GM23338 (cell line): ENCODE data around the gene GRXCR2. TPM values are rescaled to one million over a fixed set of nuclear protein-coding genes. Genes with fewer than 3 reads are reported as not detected.

Experiments used
- ATAC-seq: fragments of 200-7000 bp; cut with Tn5 transposase; 3 replicates; pipeline ENCODE4 v1.9.1; 2020
- DNase-seq: peaks from one replicate; pipeline ENCODE4 v3.0.0-alpha.2; 2015; ENCODE audit warnings: low spot score
- H2AFZ ChIP-seq: fragments of 200-600 bp; sonication (generic); 2 replicates; pipeline ENCODE4 v1.8.0; 2016; ENCODE audit warnings: antibody characterized with exemption, mild to moderate bottlenecking, moderate library complexity
- H3F3A ChIP-seq: fragments of 200-600 bp; sonication (generic); replicated peaks from 2 replicates; pipeline ENCODE4 v1.8.0; 2017; ENCODE audit warnings: antibody characterized with exemption, mixed run types, low read depth
- H3K27ac ChIP-seq: fragments of 200-600 bp; sonication (generic); 2 replicates; pipeline ENCODE4 v1.6.1; 2016; ENCODE audit warnings: low read depth
- H3K27me3 ChIP-seq: fragments of 200-600 bp; sonication (generic); 2 replicates; pipeline ENCODE4 v1.8.0; 2016; ENCODE audit warnings: mild to moderate bottlenecking, mixed run types, moderate library complexity; ENCODE audit not compliant: insufficient read depth
- H3K36me3 ChIP-seq: fragments of 200-600 bp; sonication (generic); 2 replicates; pipeline ENCODE4 v1.8.0; 2016; ENCODE audit warnings: mild to moderate bottlenecking; ENCODE audit not compliant: insufficient read depth
- H3K4me1 ChIP-seq: fragments of 200-600 bp; sonication (generic); 2 replicates; pipeline ENCODE4 v1.8.0; 2016; ENCODE audit warnings: mild to moderate bottlenecking, moderate library complexity; ENCODE audit not compliant: insufficient read depth
- H3K4me2 ChIP-seq: fragments of 200-600 bp; sonication (generic); 2 replicates; pipeline ENCODE4 v1.7.1; 2017; ENCODE audit warnings: mixed run types
- H3K4me3 ChIP-seq: fragments of 200-600 bp; sonication (generic); 2 replicates; pipeline ENCODE4 v1.6.1; 2016; ENCODE audit warnings: mixed run types
- H3K79me2 ChIP-seq: fragments of 200-600 bp; sonication (generic); replicated peaks from 2 replicates; pipeline ENCODE4 v1.8.0; 2017; ENCODE audit warnings: mild to moderate bottlenecking; ENCODE audit not compliant: insufficient read depth
- H3K9me2 ChIP-seq: fragments of 200-600 bp; sonication (generic); 2 replicates; pipeline ENCODE4 v1.8.0; 2017; ENCODE audit not compliant: insufficient read depth
- H4K20me1 ChIP-seq: fragments of 200-600 bp; sonication (generic); replicated peaks from 2 replicates; pipeline ENCODE4 v1.8.0; 2017; ENCODE audit warnings: mild to moderate bottlenecking; ENCODE audit not compliant: insufficient read depth
- H3K27ac Mint-ChIP-seq: 2 replicates; pipeline ENCODE4 v1.8.0; 2020; ENCODE audit warnings: inconsistent platforms, mild to moderate bottlenecking, moderate library complexity, mixed read lengths
- H3K27me3 Mint-ChIP-seq: 3 replicates; pipeline ENCODE4 v1.8.0; 2022; ENCODE audit warnings: low read depth, mild to moderate bottlenecking, moderate library complexity, mixed read lengths, inconsistent platforms; ENCODE audit not compliant: insufficient read depth, poor library complexity
- H3K36me3 Mint-ChIP-seq: 3 replicates; pipeline ENCODE4 v1.8.0; 2021; ENCODE audit warnings: low read depth, mild to moderate bottlenecking, inconsistent platforms, moderate library complexity, mixed read lengths
- H3K4me1 Mint-ChIP-seq: 3 replicates; pipeline ENCODE4 v1.8.0; 2020; ENCODE audit warnings: mild to moderate bottlenecking, inconsistent platforms, mixed read lengths
- H3K4me3 Mint-ChIP-seq: 3 replicates; pipeline ENCODE4 v1.8.0; 2021; ENCODE audit warnings: moderate library complexity, mild to moderate bottlenecking, inconsistent platforms, mixed read lengths
- H3K9me3 Mint-ChIP-seq: 3 replicates; pipeline ENCODE4 v1.8.0; 2020; ENCODE audit warnings: moderate library complexity, mild to moderate bottlenecking, inconsistent platforms, mixed read lengths
- EZH2phosphoT487 ChIP-seq: fragments of 200-600 bp; sonication (generic); IDR thresholded peaks from one replicate; pipeline ENCODE4 v1.8.1; 2018; ENCODE audit warnings: antibody characterized with exemption; ENCODE audit not compliant: unreplicated experiment
- JUNB ChIP-seq: IDR thresholded peaks from one replicate; pipeline ENCODE4 v1.6.1; 2016; ENCODE audit warnings: antibody characterized with exemption; ENCODE audit not compliant: unreplicated experiment
- NANOG ChIP-seq: IDR thresholded peaks from 2 replicates; pipeline ENCODE4 v1.6.1; 2016; ENCODE audit warnings: antibody characterized with exemption, borderline replicate concordance
- REST ChIP-seq: IDR thresholded peaks from one replicate; pipeline ENCODE4 v1.6.1; 2018; ENCODE audit warnings: antibody characterized with exemption; ENCODE audit not compliant: unreplicated experiment
- ZNF462 ChIP-seq: fragments of 250-450 bp; sonication (Bioruptor Pico); IDR thresholded peaks from 2 replicates; pipeline ENCODE4 v1.5.0; 2020; ENCODE audit warnings: mild to moderate bottlenecking, moderate library complexity
- polyA plus RNA-seq: library from polyadenylated mRNA; unstranded; fragments of >200 nt; fragmentation: Nextera tagmentation; extraction: Ambion mirVana; gene quantifications from 2 replicates; pipeline ENCODE4 v1.2.1, GENCODE V29; 2016
- total RNA-seq: library from RNA; depleted of rRNA; stranded (reverse); fragments of >200 nt; shearing (Covaris generic); gene quantifications from 2 replicates; pipeline ENCODE4 v1.2.3, GENCODE V29; 2014

GRXCR2 gene
- total and polyA plus RNA-seq, 2 experiments from 2014 or later, result not detected

- Mint-ChIP-seq H3K9me3 (no peaks in the 10 kb centered on the region), H3K36me3 (no peaks in the 10 kb centered on the region), H3K4me1 (no peaks in the 10 kb centered on the region), H3K27ac (no peak overlapping the region), H3K4me3 (no peak overlapping the region), H3K27me3 (peaks cover 2% of the 10 kb centered on the region)
- Histone ChIP-seq H3F3A (no peaks in the 10 kb centered on the region), H2AFZ (no peak overlapping the region), H3K27me3 (0 out of 2 replicates have a peak, but pooled peaks cover under 1% of the 10 kb centered on the region), H3K4me1 (no peaks in the 10 kb centered on the region), H3K79me2 (no peaks in the 10 kb centered on the region), H3K4me3 (no peak overlapping the region), H3K36me3 (no peaks in the 10 kb centered on the region), H3K27ac (no peak overlapping the region), H4K20me1 (no peaks in the 10 kb centered on the region), H3K9me2 (no peaks in the 10 kb centered on the region), H3K4me2 (no peak overlapping the region)
- no peak for DNase-seq
- ATAC-seq, result no peak
- no peak for TF ChIP-seq REST
- TF ChIP-seq JUNB, result no peak
- no peak for TF ChIP-seq NANOG
- TF ChIP-seq EZH2phosphoT487, result no peak
- TF ChIP-seq ZNF462 (CRISPR knock-in tag), result no peak
Measured at GRCh38 chr5:145841299-145841698, 31.5 kb downstream of the GRXCR2 start.
